ENCODE results near the gene ITIH5. TPM values are rescaled to one million over a fixed set of nuclear protein-coding genes. Genes with fewer than 3 reads are reported as not detected.

Gene ITIH5
- total and polyA plus RNA-seq, 2 donors (not counting 1 experiment from before 2014, with no cell fraction given) = not detected

- TF ChIP-seq EZH2 (IDR thresholded peaks at IDR 0.05; ENCODE audit: borderline replicate concordance, insufficient read depth, low read depth, low read length, poor library complexity, severe bottlenecking) = no peak
- TF ChIP-seq CTCF (IDR thresholded peaks at IDR 0.05) = no peak
- H3K27me3 Mint-ChIP-seq = no peaks in the 10 kb centered on the region
- H3K4me1 ChIP-seq (ENCODE audit: control insufficient read depth in 2 of 2, insufficient read depth in 2 of 2, low read length in 2 of 2) = peaks cover 14 to 16% of the 10 kb centered on the region in 2 donors
- no peaks in the 10 kb centered on the region for H3K79me2 ChIP-seq (ENCODE audit: control insufficient read depth, insufficient read depth, low read length)
- H3K27ac ChIP-seq (ENCODE audit: low read length in 2 of 2) = no peak overlapping the region
- no peaks in the 10 kb centered on the region for H3K36me3 ChIP-seq (replicated peaks in 1 of 2; ENCODE audit: control extremely low read depth in 1 of 2, control insufficient read depth in 1 of 2, extremely low read depth in 1 of 2, insufficient read depth in 2 of 2, low read length in 1 of 2)
- no peak overlapping the region for H3K9ac ChIP-seq (ENCODE audit: low read length)
- intact Hi-C loops (cut with micrococcal nuclease) = no loop called here
- no peak overlapping the region for H3K4me3 ChIP-seq (ENCODE audit: control extremely low read depth in 1 of 5, extremely low read depth in 1 of 5, insufficient read depth in 1 of 5, low read depth in 2 of 5, low read length in 4 of 5)
- no peak overlapping the region for H2AFZ ChIP-seq (ENCODE audit: insufficient read depth, low read depth, low read length, poor library complexity, severe bottlenecking)
- no peaks in the 10 kb centered on the region for H3K27me3 ChIP-seq (replicated peaks in 1 of 4; ENCODE audit: control extremely low read depth in 1 of 4, control insufficient read depth in 3 of 4, insufficient read depth in 4 of 4, low read length in 3 of 4)
- ATAC-seq (ENCODE audit: low read depth) = no peak
- no peak for DNase-seq
- H4K20me1 ChIP-seq (ENCODE audit: control insufficient read depth, insufficient read depth, low read length, poor library complexity, severe bottlenecking) = no peaks in the 10 kb centered on the region
- peaks cover 22% of the 10 kb centered on the region for H3K4me1 Mint-ChIP-seq
- H3K4me2 ChIP-seq (replicated peaks; ENCODE audit: low read depth, low read length, poor library complexity, severe bottlenecking) = no peak overlapping the region
- H3K9me3 ChIP-seq (ENCODE audit: control extremely low read depth in 1 of 3, control insufficient read depth in 2 of 3, insufficient read depth in 1 of 3, low read length in 2 of 3) = peaks cover 0 to 13% (median 6%) of the 10 kb centered on the region in 3 donors
- peaks cover 7% of the 10 kb centered on the region for H3K9me3 Mint-ChIP-seq (ENCODE audit: insufficient read depth)
- CTCF ChIA-PET = interaction anchor here (1.7 kb wide), 1 partner anchor 14 kb away, joined by 7 read pairs; no protein-coding TSS in a partner anchor
- no peak overlapping the region for H3K4me3 Mint-ChIP-seq
- H3K27ac Mint-ChIP-seq = no peak overlapping the region
- WGBS (ENCODE audit: insufficient coverage) = no CpG with 5 or more reads among the region's 6 CpGs
- POLR2A ChIA-PET = no interaction called here
Measured at GRCh38 chr10:7511612-7512011, 155.2 kb downstream of the ITIH5 start.

Other genes starting within 250 kb of the ITIH5 start
- not detected in 2 replicates for gene ITIH2, start 36.4 kb upstream of the ITIH5 start, total RNA-seq
- not detected in 2 replicates for gene ITIH2, start 36.4 kb upstream of the ITIH5 start, polyA plus RNA-seq
- gene KIN, start 121.0 kb upstream of the ITIH5 start, total RNA-seq = 16.5 and 17.3 TPM in 2 replicates
- gene KIN, start 121.0 kb upstream of the ITIH5 start, polyA plus RNA-seq = 3.4 and 4.5 TPM in 2 replicates
- gene ATP5F1C, start 121.2 kb upstream of the ITIH5 start, total RNA-seq = 110 and 114 TPM in 2 replicates
- gene ATP5F1C, start 121.2 kb upstream of the ITIH5 start, polyA plus RNA-seq = 82.7 and 116 TPM in 2 replicates
- gene TAF3, start 151.5 kb upstream of the ITIH5 start, total RNA-seq = 20.1 and 20.2 TPM in 2 replicates
- 7.0 and 9.2 TPM in 2 replicates for gene TAF3, start 151.5 kb upstream of the ITIH5 start, polyA plus RNA-seq